ENCODE data around the gene DOK3. TPM values are rescaled to one million over a fixed set of nuclear protein-coding genes. Genes with fewer than 3 reads are reported as not detected.

Gene DOK3
- total and polyA plus RNA-seq, 2 of the 13 experiments (the other 11 are each of a cell fraction or from before 2014, with no cell fraction given) = 1.4 to 1.5 TPM

- TF ChIP-seq ZNF281 (CRISPR knock-in tag; IDR thresholded peaks at IDR 0.05; ENCODE audit: borderline replicate concordance) (no peak), HIVEP1 (CRISPR knock-in tag; IDR thresholded peaks at IDR 0.05) (no peak)
These were observed 27.2 kb downstream of the DOK3 start (continued) for GRCh38 chr5:177482359-177482795.

GRCh38 chr5:177479774-177480173 is 29.9 kb downstream of the DOK3 start:
- H3K36me3 ChIP-seq (replicated peaks in 1 of 2; ENCODE audit: control insufficient read depth in 1 of 2, insufficient read depth in 2 of 2, low read length in 2 of 2) = no peaks in the 10 kb centered on the region
- in situ Hi-C loops (cut with HindIII; ENCODE audit: extremely low pct_ligation_motif_present, low pct_unique_long_range_greater_than_20kb) (no loop called here), intact Hi-C loops (cut with micrococcal nuclease; ENCODE audit: unreplicated experiment) (no loop called here)
- no TSS peak for BruUV-seq (replicated peaks)
- H3K9ac ChIP-seq (ENCODE audit: insufficient read depth, low read depth, low read length) = no peak overlapping the region
- FAIRE-seq = no peak
- H3K4me1 ChIP-seq (ENCODE audit: insufficient read depth, low read length) = peaks cover 47% of the 10 kb centered on the region
- ChIA-PET POLR2A (interaction anchor here (4.9 kb wide), 1 partner anchor 17 kb away, joined by 42 read pairs; the partner anchor contains the start of gene PDLIM7), CTCF (ENCODE audit: low intra/inter-chr PET ratio, low total read pairs) (no interaction called here)
- no peak for ATAC-seq
- no peak overlapping the region for H3K4me3 ChIP-seq (replicated peaks in 1 of 3; ENCODE audit: insufficient read depth in 1 of 3, low read depth in 2 of 3, low read length in 3 of 3)
- H3K27ac ChIP-seq (ENCODE audit: extremely low read length, insufficient read depth, low read length) = no peak overlapping the region
- DNase-seq (ENCODE audit: low spot score) = no peak
- no peak overlapping the region for H2AFZ ChIP-seq (ENCODE audit: low read length)
- no peaks in the 10 kb centered on the region for H4K20me1 ChIP-seq (ENCODE audit: insufficient read depth, low read length)
- H3K79me2 ChIP-seq (ENCODE audit: insufficient read depth, low read length) = no peaks in the 10 kb centered on the region
- 80% methylated on average over 14 of the region's 14 CpGs for WGBS (ENCODE audit: low lambda C conversion rate)
- H3K27me3 ChIP-seq (ENCODE audit: control insufficient read depth in 1 of 2, insufficient read depth in 2 of 2, low read length in 2 of 2) = no peaks in the 10 kb centered on the region
- H3K9me3 ChIP-seq (ENCODE audit: low read length) = no peaks in the 10 kb centered on the region
- H3K4me2 ChIP-seq (ENCODE audit: low read depth, low read length) = no peak overlapping the region
- no peak for TF ChIP-seq KAT8 (CRISPR knock-in tag; IDR thresholded peaks at IDR 0.05)
- TF ChIP-seq TCF7L2 (IDR thresholded peaks at IDR 0.05; ENCODE audit: low read depth, low read length) = no peak
- TF ChIP-seq ZNF709 (CRISPR knock-in tag; IDR thresholded peaks at IDR 0.05) = no peak
- TF ChIP-seq SRSF1 (optimal IDR thresholded peaks at IDR 0.05; ENCODE audit: low read depth, low read length) = no peak
- no peak for TF ChIP-seq ZNF432 (CRISPR knock-in tag; IDR thresholded peaks at IDR 0.05; ENCODE audit: borderline replicate concordance)
- TF ChIP-seq ZBTB39 (CRISPR knock-in tag; IDR thresholded peaks at IDR 0.05) = no peak
- no peak for TF ChIP-seq ZNF839 (CRISPR knock-in tag; IDR thresholded peaks at IDR 0.05; ENCODE audit: borderline replicate concordance)
- no peak for TF ChIP-seq HNF1A (IDR thresholded peaks at IDR 0.05; ENCODE audit: low read depth)
- TF ChIP-seq HNF1A (CRISPR knock-in tag; IDR thresholded peaks at IDR 0.05; ENCODE audit: borderline replicate concordance) = no peak
- no peak for TF ChIP-seq GATAD2A (CRISPR knock-in tag; IDR thresholded peaks at IDR 0.05)
- TF ChIP-seq ZC3H13 (CRISPR knock-in tag; IDR thresholded peaks at IDR 0.05) = no peak
- no peak for TF ChIP-seq ZNF775 (CRISPR knock-in tag; IDR thresholded peaks at IDR 0.05; ENCODE audit: borderline replicate concordance)
